CD4-positive, alpha-beta T cell treated with Interleukin-4 for 1 hour (primary cell): ENCODE results near the gene SUSD3.

Experiments used
- DNase-seq, 2 donors: peaks; one replicate each; pipeline ENCODE4 v3.0.0-alpha.2; 2020 to 2022

Gene SUSD3

GRCh38 chr9:93053781-93054331, 4.6 kb upstream of the SUSD3 start:
- no peak for DNase-seq

- no peak for DNase-seq
Measured at GRCh38 chr9:93054758-93055704, 3.5 kb upstream of the SUSD3 start.

GRCh38 chr9:93057042-93057702, 1.3 kb upstream of the SUSD3 start:
- no peak for DNase-seq

DNA sequence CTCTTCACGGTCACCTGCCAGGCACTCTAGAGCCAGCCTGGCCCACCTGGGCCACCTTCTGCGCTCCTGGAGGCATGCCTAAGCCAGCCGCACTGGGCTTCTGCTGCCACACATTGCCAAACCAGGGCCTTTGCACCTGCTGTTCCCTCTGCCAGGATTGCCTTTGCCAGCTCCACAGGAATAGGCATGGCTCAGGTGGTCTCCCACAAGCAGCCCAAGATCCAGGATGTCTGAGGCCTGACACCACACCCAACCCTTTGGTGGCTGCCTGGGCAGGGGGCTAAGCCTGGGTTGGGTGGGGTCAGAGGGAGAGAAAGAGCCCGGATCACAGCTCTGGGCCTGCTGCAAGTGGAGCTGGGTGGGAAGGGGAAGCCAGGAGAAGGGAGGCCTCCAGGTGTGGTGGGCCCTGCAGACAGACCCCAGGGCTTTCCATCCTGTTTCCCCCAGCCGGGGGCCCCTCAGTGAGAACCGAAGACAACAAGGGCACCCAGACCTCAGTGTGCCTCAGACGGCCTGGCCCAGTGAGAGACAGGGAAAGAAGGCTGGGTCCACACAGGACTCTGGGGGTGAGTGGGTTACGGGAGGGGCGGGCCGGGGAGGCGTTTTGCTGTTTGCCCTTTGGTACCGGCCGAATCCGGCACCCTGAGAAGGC, 672 bp upstream of the SUSD3 start:
- no peak for DNase-seq

GRCh38 chr9:93059011-93059714, 662 bp downstream of the SUSD3 start:
- peak in 1 of 2 donors; percentile 21 for DNase-seq

DNA sequence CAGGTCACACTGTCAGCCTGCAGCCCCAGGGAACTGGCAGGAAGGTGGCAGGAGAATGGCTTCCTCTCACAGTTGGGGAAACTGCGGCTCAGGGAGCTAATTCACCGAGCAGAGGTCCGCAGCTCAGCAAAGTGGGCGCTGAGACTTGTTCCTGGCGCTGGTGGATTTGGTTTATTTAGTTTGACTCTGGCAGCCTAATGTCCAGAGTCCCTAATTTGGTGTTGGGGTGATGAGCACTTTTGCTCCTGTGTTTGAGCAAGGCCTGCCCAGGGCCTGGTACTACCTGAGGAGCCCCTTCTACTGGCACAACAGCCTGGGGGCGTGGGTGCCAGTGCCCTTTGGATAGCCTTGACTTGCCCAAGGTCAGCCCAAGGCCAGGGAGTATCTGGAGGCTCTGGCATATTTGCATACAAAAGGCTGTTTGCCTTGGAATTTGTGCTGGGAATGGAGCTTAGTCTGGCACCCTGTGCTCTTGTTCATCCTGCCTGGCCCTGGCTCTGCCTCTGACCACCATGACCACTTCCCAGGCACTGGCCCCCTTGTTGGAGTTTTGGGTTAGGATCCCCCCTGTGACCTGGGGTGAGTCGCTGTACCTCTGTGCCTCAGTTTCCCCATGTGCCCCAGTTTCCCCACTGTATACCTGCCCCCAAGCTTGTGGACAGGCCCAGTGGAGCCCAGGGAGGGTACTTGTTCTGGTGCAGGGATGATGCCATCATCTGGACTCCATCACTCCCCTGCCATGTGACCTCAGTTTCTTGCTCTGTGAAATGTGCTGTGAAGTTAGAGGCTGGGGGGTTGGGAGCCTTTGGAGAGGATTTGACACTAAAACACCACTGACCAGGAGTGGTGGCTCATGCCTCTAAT, 1.4 kb downstream of the SUSD3 start:
- no peak for DNase-seq

GRCh38 chr9:93060746-93061259, 2.3 kb downstream of the SUSD3 start:
- DNase-seq, result peak in 1 of 2 donors; percentile 17

GRCh38 chr9:93061260-93061751, 2.8 kb downstream of the SUSD3 start:
- DNase-seq, result no peak

- DNase-seq, result peak; percentile 22 to 52
Measured at GRCh38 chr9:93061791-93062763, 3.6 kb downstream of the SUSD3 start.

DNA sequence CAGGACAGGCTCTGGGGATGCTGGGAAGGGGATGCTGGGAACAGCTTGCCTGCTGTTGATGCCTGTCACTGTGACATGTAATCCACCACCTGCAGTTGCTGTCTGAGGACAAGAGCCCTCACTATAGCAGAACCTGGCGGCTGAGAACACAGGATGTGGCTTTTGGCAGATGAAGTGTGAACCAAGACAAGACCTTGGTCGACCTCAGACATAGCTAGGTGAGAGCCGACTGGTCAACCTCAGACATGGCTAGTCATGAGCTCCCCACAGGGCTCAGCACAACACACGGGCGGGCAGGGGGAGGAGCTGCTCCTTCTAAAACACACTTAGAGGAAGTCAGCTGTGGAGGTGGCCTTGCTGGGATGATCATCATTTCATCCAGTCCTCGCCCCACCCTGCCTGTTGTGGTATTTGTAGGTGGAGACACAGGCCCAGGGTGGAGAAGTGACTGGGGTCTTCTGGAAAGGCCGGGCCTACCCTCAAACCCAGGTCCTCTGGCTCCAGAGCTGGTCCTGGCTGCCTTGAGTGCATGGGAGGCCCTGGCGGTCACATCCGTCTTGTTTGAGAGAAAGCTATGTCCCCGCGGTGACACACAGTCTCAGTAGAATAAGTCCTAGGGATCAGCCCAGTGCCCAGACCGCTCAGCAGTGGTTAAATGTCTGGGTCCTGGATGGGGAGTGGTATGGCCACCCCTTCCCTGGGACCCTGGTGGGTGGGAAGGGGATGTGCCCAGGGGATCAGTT, 6.1 kb downstream of the SUSD3 start:
- DNase-seq, result peak; percentile 92

GRCh38 chr9:93065135-93065720, 6.7 kb downstream of the SUSD3 start:
- no peak for DNase-seq

DNA sequence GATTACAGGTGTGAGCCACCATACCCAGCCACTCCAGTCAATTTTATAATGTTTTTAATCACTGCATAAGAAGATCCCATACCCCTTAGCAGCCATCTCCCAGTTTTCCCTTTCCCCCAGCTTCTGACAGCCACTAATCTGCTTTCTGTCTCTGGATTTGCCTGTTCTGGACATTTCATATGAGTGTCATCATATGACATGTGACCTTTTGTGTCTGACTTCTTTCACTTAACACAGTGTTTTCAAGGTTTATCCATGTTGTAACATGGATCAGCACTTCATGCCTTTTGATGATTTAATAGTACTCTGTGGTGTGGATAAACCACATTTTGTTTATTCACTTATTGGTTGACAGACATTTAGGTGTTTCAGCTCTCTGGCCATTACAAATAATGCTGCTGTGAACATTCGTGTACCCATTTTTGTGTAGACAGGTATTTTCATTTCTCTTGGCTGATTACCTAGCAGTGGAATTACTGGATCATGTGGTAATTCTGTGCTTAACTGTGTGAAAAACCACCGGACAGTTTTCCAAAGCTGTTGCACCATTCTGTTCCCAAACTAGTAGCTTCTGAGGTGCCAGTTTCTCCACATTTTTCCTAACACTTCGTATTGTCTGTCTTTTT, 8.6 kb downstream of the SUSD3 start:
- no peak for DNase-seq

- DNase-seq, result no peak
Measured at GRCh38 chr9:93068956-93069355, 10.5 kb downstream of the SUSD3 start.

DNA sequence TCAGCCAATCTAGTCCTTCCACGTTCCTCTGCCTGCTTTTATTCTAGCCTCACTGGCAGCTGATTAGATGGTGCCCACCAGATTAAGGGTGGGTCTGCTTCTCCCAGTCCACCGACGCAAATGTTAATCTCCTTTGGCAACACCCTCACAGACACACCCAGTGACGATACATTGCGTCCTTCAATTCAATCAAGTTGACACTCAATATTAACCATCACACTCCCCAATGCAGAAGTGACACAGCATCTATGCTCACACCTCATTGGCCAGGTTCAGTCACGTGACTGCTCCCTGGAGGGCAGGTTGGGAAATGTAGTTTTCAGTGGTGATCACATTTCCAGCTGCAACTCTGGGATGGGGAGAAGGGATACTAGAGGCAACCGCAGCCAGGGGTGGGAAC, 13.0 kb downstream of the SUSD3 start:
- DNase-seq, result peak in 1 of 2 donors; percentile 26

GRCh38 chr9:93072383-93072795, 13.9 kb downstream of the SUSD3 start:
- DNase-seq, result no peak

DNA sequence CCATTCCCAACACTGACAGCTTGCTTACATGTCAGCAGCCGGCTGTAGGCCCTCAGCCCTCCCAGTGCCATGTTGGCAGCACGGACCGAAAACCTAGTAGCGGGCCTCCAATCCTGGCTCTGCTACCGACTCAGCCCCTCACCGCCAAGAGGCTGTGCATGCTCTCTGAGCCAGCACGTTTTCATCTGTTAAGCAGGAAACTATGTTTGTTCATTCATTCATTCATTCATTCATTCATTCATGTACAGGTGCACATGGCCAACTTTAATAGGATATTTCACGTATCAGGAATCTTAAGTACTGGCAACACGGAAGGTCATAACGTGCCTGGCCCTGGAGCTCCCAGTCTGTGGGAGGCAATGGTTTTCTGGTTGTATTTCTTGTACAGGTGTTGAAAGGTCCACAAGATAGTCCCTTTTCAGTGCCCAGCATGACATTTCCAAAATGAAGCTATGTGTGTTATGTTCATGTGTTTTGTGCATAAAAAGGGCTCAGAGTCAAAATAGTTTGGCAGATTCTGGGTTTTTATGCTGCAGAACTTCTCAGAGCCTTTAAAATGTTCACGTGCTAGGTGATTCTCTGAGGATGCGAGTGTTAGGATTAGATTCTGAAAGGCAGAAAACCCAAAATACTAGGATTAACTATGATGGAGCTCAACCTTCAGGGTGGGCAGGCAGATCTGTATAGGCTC, 17.7 kb downstream of the SUSD3 start:
- DNase-seq, result no peak

GRCh38 chr9:93076792-93077128, 18.3 kb downstream of the SUSD3 start:
- no peak for DNase-seq

DNA sequence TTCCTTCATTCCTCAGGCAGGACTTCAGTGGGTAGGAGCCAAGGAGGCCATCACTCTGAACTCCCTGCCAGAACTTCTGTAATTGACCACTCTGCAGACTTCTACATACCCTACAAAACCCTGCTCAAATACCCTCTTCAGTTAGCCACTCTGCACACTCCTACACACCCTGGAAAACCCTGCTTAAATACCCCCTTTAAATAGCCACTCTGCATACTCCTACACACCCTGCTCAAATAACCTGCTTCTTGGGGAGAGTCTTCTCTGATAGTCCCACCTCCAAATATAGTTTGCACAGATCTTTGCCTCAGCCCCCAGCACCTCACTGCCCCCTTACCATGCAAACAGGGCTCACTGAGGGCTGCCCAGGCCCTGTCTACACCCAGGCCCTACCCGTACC, 18.9 kb downstream of the SUSD3 start:
- no peak for DNase-seq
